CD14-positive monocyte (primary cell): Measurements from ENCODE around the gene NDC1. TPM values are rescaled to one million over a fixed set of nuclear protein-coding genes. Genes with fewer than 3 reads are reported as not detected.

ENCODE experiments used
- DNase-seq, 3 donors: peaks; one replicate each; pipeline ENCODE4 v3.0.0-alpha.2; 2011 to 2022
- H2AFZ ChIP-seq: 2 replicates; pipeline ENCODE4 v1.6.0; 2012; ENCODE audit warnings: mild to moderate bottlenecking, low read depth, low read length, inconsistent platforms; ENCODE audit not compliant: insufficient read depth, poor library complexity, severe bottlenecking
- H3K27ac ChIP-seq, 2 donors: 1 replicate in 1 of 2; 2 replicates in 1 of 2; pipeline ENCODE4 v1.5.1; 2012 to 2013; ENCODE audit warnings: low read length in 2 of 2, control low read depth in 1 of 2, inconsistent platforms in 1 of 2, low read depth in 1 of 2, mild to moderate bottlenecking in 1 of 2
- H3K27me3 ChIP-seq, 2 donors: one replicate each; pipeline versions ENCODE4 v1.6.0 to v1.6.1; 2011 to 2013; ENCODE audit warnings: low read length in 2 of 2; ENCODE audit not compliant: control insufficient read depth in 2 of 2, insufficient read depth in 2 of 2
- H3K36me3 ChIP-seq, 2 donors: replicated peaks in 1 of 2; 1 replicate in 1 of 2; 2 replicates in 1 of 2; pipeline versions ENCODE4 v1.5.1 to v1.6.1; 2012 to 2013; ENCODE audit warnings: low read length in 2 of 2, control low read depth in 1 of 2, inconsistent platforms in 1 of 2, mild to moderate bottlenecking in 1 of 2; ENCODE audit not compliant: insufficient read depth in 2 of 2, control insufficient read depth in 1 of 2
- H3K4me1 ChIP-seq, 2 donors: 1 replicate in 1 of 2; 2 replicates in 1 of 2; pipeline versions ENCODE4 v1.5.1 to v1.6.1; 2012 to 2013; ENCODE audit warnings: low read length in 2 of 2, control low read depth in 1 of 2, inconsistent platforms in 1 of 2, mild to moderate bottlenecking in 1 of 2, moderate library complexity in 1 of 2; ENCODE audit not compliant: insufficient read depth in 2 of 2, control insufficient read depth in 1 of 2
- H3K4me2 ChIP-seq: replicated peaks from 2 replicates; pipeline ENCODE3; 2012; ENCODE audit warnings: low read length, moderate library complexity, mild to moderate bottlenecking; ENCODE audit not compliant: poor library complexity, severe bottlenecking; ENCODE audit errors: extremely low read depth
- H3K4me3 ChIP-seq, 3 experiments: fragments of 200-600 bp in 1 of 3; sonication (generic) in 1 of 3; replicated peaks in 1 of 3; 1 replicate in 2 of 3; 2 replicates in 1 of 3; pipeline ENCODE4 v1.5.1; 2011 to 2013; ENCODE audit warnings: low read length in 3 of 3, mild to moderate bottlenecking in 3 of 3, control low read depth in 2 of 3, low read depth in 2 of 3, inconsistent platforms in 1 of 3, moderate library complexity in 1 of 3
- H3K79me2 ChIP-seq: 2 replicates; pipeline ENCODE4 v1.6.0; 2012; ENCODE audit warnings: mild to moderate bottlenecking, control low read depth, inconsistent platforms, low read length, moderate library complexity; ENCODE audit not compliant: insufficient read depth
- H3K9ac ChIP-seq: 2 replicates; pipeline ENCODE4 v1.6.0; 2017; ENCODE audit warnings: low read length, mild to moderate bottlenecking; ENCODE audit not compliant: insufficient read depth, poor library complexity, severe bottlenecking
- H3K9me3 ChIP-seq, 2 donors: replicated peaks in 1 of 2; 1 replicate in 1 of 2; 2 replicates in 1 of 2; pipeline versions ENCODE4 v1.5.1 to v1.6.1; 2012 to 2013; ENCODE audit warnings: low read length in 2 of 2, control low read depth in 1 of 2; ENCODE audit not compliant: control insufficient read depth in 1 of 2, insufficient read depth in 1 of 2
- H4K20me1 ChIP-seq: 2 replicates; pipeline ENCODE4 v1.6.0; 2012; ENCODE audit warnings: mild to moderate bottlenecking, low read length, control low read depth, moderate library complexity; ENCODE audit not compliant: insufficient read depth
- H3K27ac Mint-ChIP-seq, 7 donors: one replicate each; pipeline ENCODE4 v1.8.0; 2020; ENCODE audit warnings: mild to moderate bottlenecking in 7 of 7, mixed read lengths in 7 of 7, moderate library complexity in 6 of 7, inconsistent platforms in 2 of 7
- H3K27me3 Mint-ChIP-seq, 3 donors: one replicate each; pipeline ENCODE4 v1.8.0; 2021 to 2022; ENCODE audit warnings: low read depth in 3 of 3, mild to moderate bottlenecking in 3 of 3, mixed read lengths in 3 of 3, moderate library complexity in 3 of 3, inconsistent platforms in 1 of 3
- H3K36me3 Mint-ChIP-seq, 2 donors: one replicate each; pipeline ENCODE4 v1.8.0; 2020; ENCODE audit warnings: mixed read lengths in 2 of 2, inconsistent platforms in 1 of 2, mild to moderate bottlenecking in 1 of 2
- H3K4me1 Mint-ChIP-seq: one replicate; pipeline ENCODE4 v1.8.0; 2020; ENCODE audit warnings: mild to moderate bottlenecking, mixed read lengths
- H3K4me3 Mint-ChIP-seq, 2 donors: one replicate each; pipeline ENCODE4 v1.8.0; 2020; ENCODE audit warnings: mild to moderate bottlenecking in 2 of 2, mixed read lengths in 2 of 2, moderate library complexity in 1 of 2
- H3K9me3 Mint-ChIP-seq, 7 donors: one replicate each; pipeline ENCODE4 v1.8.0; 2020 to 2022; ENCODE audit warnings: mixed read lengths in 7 of 7, mild to moderate bottlenecking in 6 of 7, moderate library complexity in 6 of 7, inconsistent platforms in 2 of 7
- WGBS: methylation state at CpG from one replicate; pipeline ENCODE4 v1.1.5; 2013; ENCODE audit warnings: missing lambda C conversion rate; ENCODE audit not compliant: insufficient coverage; 5-methylcytosine and 5-hydroxymethylcytosine counted together
- intact Hi-C, 2 donors: fragments of 100-400 bp; cut with micrococcal nuclease; formaldehyde crosslinking; loops; one replicate each; pipeline versions ENCODE4 v1.15.0 to v1.15.1; 2023
- polyA plus RNA-seq, 3 donors: library from polyadenylated mRNA; depleted of rRNA in 1 of 3; unstranded in 2 of 3; stranded (reverse) in 1 of 3; fragments of 300-500 nt in 2 of 3; fragments of >200 nt in 1 of 3; fragmentation: Illumina TruSeq in 2 of 3; gene quantifications; 1 replicate in 2 of 3; 2 replicates in 1 of 3; pipeline ENCODE4 v1.2.3, GENCODE V29; 2012 to 2021
- TF ChIP-seq, protein P1 (sequence below): fragments of 200-600 bp; IDR thresholded peaks from one replicate; pipeline ENCODE4 v1.8.0; 2022; ENCODE audit warnings: antibody characterized with exemption, mild to moderate bottlenecking

The NDC1 gene
- polyA plus RNA-seq, 3 donors, result 3.0 to 6.1 (median 4.7) TPM

DNA sequence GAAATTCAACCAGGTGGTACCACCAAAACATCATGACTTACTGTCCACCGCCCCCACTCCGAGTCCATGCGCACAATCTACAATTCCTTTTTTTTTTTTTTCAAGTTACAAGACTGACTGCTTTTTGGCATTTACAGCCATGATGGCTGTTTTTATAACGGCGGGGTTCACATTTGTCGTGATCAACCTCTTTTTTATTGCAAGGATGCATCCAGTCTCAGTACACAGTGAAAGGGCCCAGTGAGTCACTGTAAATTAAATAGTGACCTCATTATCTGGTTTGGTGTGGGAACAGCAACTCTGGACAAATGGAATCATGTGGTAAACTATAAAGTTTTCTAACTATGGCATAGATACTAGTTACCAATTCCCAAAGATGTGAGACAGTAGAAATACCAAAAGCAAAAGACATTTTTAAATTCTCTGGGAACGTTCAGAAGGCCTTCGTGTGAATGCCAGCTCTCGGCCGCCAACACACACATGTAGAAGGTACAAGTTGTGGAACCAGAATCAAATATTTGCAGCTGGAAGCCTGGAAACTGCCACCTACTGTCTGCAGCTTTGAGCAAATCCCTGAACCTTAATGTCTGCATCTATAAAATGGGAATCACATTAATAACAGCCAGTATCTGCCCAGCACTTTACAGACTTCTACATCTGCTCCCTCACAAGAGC lies 104.0 kb downstream of the NDC1 start:
- intact Hi-C loops, result no loop called here
- H3K4me2 ChIP-seq, result no peak overlapping the region
- H3K9me3 ChIP-seq, result peaks cover 0 to 9% of the 10 kb centered on the region in 2 donors
- no peak overlapping the region for H2AFZ ChIP-seq
- WGBS, result 93% methylated on average over 10 of the region's 10 CpGs
- no peaks in the 10 kb centered on the region for H3K36me3 ChIP-seq
- H3K27me3 ChIP-seq, result peaks cover 35 to 40% of the 10 kb centered on the region in 2 donors
- H3K79me2 ChIP-seq, result no peaks in the 10 kb centered on the region
- no peak overlapping the region for H3K4me3 ChIP-seq
- Mint-ChIP-seq H3K36me3 (no peaks in the 10 kb centered on the region), H3K9me3 (peaks cover 0 to 2% (median 0%) of the 10 kb centered on the region in 7 donors), H3K4me3 (no peak overlapping the region), H3K27ac (no peak overlapping the region), H3K27me3 (peaks cover 34 to 63% (median 50%) of the 10 kb centered on the region in 3 donors), H3K4me1 (peaks cover 7% of the 10 kb centered on the region)
- TF ChIP-seq, protein P1, sequence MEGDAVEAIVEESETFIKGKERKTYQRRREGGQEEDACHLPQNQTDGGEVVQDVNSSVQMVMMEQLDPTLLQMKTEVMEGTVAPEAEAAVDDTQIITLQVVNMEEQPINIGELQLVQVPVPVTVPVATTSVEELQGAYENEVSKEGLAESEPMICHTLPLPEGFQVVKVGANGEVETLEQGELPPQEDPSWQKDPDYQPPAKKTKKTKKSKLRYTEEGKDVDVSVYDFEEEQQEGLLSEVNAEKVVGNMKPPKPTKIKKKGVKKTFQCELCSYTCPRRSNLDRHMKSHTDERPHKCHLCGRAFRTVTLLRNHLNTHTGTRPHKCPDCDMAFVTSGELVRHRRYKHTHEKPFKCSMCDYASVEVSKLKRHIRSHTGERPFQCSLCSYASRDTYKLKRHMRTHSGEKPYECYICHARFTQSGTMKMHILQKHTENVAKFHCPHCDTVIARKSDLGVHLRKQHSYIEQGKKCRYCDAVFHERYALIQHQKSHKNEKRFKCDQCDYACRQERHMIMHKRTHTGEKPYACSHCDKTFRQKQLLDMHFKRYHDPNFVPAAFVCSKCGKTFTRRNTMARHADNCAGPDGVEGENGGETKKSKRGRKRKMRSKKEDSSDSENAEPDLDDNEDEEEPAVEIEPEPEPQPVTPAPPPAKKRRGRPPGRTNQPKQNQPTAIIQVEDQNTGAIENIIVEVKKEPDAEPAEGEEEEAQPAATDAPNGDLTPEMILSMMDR, result no peak
- DNase-seq, result no peak
- no peak overlapping the region for H3K9ac ChIP-seq
- peaks cover 6 to 15% of the 10 kb centered on the region in 2 donors for H3K4me1 ChIP-seq
- no peaks in the 10 kb centered on the region for H4K20me1 ChIP-seq
- no peak overlapping the region for H3K27ac ChIP-seq

DNA sequence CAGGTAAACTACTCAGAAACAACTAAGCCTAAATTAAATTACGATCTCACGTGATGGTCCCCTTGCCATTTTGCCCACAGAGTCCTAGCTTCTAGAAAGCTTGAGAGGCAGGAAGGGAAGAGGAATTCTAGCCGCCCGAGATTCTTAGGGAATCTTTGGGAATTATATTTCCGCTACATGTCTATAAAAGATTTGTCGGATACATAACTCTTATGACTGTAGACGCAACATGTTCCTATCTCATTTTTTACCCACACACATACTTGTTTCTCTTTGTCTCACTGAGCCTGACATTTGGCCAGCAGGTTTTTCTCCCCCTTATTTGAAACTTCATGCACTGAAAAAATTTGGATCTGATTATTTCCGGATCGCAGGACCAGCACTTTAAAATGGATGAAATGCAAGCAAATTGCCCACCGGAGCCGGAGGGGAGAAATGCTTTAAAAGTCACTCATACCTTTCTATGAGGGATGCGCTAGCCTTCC lies 104.6 kb downstream of the NDC1 start:
- Histone ChIP-seq H3K36me3 (no peaks in the 10 kb centered on the region), H3K9ac (no peak overlapping the region), H3K27me3 (peaks cover 35 to 37% of the 10 kb centered on the region in 2 donors), H3K27ac (no peak overlapping the region), H3K79me2 (no peaks in the 10 kb centered on the region), H3K4me3 (no peak overlapping the region), H3K4me2 (no peak overlapping the region), H3K4me1 (peaks cover 5 to 10% of the 10 kb centered on the region in 2 donors), H2AFZ (no peak overlapping the region), H3K9me3 (peaks cover 0 to 9% of the 10 kb centered on the region in 2 donors), H4K20me1 (no peaks in the 10 kb centered on the region)
- WGBS, result 99% methylated on average over 7 of the region's 12 CpGs
- Mint-ChIP-seq H3K27me3 (peaks cover 32 to 59% (median 47%) of the 10 kb centered on the region in 3 donors), H3K27ac (no peak overlapping the region), H3K9me3 (peaks cover 0 to 2% (median 0%) of the 10 kb centered on the region in 7 donors), H3K36me3 (no peaks in the 10 kb centered on the region), H3K4me3 (no peak overlapping the region), H3K4me1 (peaks cover 6% of the 10 kb centered on the region)
- TF ChIP-seq, protein P1, result no peak
- intact Hi-C loops, result no loop called here
- no peak for DNase-seq
